ENCODE measurements around the gene FLNB. TPM values are rescaled to one million over a fixed set of nuclear protein-coding genes. Genes with fewer than 3 reads are reported as not detected.

FLNB gene
- total RNA-seq, 1 donor = 274 TPM

GRCh38 chr3:58072763-58073130 lies 64.5 kb downstream of the FLNB start:
- TF ChIP-seq, protein P1, sequence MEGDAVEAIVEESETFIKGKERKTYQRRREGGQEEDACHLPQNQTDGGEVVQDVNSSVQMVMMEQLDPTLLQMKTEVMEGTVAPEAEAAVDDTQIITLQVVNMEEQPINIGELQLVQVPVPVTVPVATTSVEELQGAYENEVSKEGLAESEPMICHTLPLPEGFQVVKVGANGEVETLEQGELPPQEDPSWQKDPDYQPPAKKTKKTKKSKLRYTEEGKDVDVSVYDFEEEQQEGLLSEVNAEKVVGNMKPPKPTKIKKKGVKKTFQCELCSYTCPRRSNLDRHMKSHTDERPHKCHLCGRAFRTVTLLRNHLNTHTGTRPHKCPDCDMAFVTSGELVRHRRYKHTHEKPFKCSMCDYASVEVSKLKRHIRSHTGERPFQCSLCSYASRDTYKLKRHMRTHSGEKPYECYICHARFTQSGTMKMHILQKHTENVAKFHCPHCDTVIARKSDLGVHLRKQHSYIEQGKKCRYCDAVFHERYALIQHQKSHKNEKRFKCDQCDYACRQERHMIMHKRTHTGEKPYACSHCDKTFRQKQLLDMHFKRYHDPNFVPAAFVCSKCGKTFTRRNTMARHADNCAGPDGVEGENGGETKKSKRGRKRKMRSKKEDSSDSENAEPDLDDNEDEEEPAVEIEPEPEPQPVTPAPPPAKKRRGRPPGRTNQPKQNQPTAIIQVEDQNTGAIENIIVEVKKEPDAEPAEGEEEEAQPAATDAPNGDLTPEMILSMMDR (IDR thresholded peaks at IDR 0.05; ENCODE audit: extremely low read depth, low read depth, low read length) = no peak
- Histone ChIP-seq H3K36me3 (ENCODE audit: insufficient read depth, low read length) (peaks cover 9% of the 10 kb centered on the region), H3K27ac (ENCODE audit: low read depth, low read length) (peak overlapping the region; percentile 67), H3K9me3 (ENCODE audit: low read depth, low read length) (no peaks in the 10 kb centered on the region), H3K27me3 (ENCODE audit: insufficient read depth, low read length) (no peaks in the 10 kb centered on the region), H3K79me2 (ENCODE audit: insufficient read depth, low read length) (peaks cover 75% of the 10 kb centered on the region), H3K4me2 (ENCODE audit: insufficient read depth, low read length) (peak overlapping the region; percentile 68), H2AFZ (ENCODE audit: low read length) (no peak overlapping the region), H4K20me1 (ENCODE audit: insufficient read depth, low read length) (peaks cover 19% of the 10 kb centered on the region), H3K4me1 (ENCODE audit: insufficient read depth, low read length) (peaks cover 41% of the 10 kb centered on the region), H3K4me3 (ENCODE audit: insufficient read depth, low read length) (no peak overlapping the region)
- no peak for DNase-seq (ENCODE audit: insufficient read length, low spot score, missing footprints)

DNA sequence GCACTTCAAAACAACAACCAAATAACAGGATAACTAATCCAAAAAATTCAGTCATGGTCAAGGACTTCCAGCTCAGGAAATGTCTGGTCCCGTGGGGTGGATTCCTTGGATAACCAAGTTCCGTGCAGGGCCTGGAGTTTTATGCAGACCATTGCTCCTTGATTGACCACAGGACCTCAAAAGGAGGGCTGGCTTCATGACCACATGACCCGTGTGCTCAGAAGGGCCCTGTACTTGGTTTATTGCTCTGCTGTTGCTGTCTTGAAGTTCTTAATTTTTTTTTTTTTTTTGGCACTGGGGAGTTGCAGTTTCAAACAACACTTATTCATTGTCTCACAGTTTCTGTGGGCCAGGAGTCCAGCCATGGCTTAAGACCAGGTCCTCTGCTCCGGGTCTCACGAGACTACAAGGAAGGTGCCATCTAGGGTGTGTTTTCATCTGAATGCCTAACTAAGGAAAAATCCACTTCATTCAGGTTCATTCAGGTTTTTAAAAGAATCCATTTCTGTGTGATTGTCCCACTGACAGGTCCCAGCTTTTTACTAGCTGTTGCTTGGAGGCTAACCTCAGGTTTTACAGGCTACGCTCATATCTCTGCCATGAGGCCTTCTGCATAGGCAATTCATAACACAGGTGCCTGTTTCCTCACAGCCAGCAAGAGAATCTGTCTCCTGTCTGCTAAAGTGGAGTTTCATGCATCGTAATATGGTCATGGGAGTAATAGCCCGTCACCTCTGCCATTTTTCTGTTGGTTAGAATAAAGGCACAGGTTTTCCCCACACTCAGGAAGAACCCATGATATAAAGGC lies 65.3 kb downstream of the FLNB start:
- peak overlapping the region; percentile 38 for H3K4me2 ChIP-seq (ENCODE audit: insufficient read depth, low read length)
- peaks cover 36% of the 10 kb centered on the region for H3K4me1 ChIP-seq (ENCODE audit: insufficient read depth, low read length)
- peak; percentile 42 for DNase-seq (ENCODE audit: insufficient read length, low spot score, missing footprints)
- H3K79me2 ChIP-seq (ENCODE audit: insufficient read depth, low read length) = peaks cover 68% of the 10 kb centered on the region
- H3K9me3 ChIP-seq (ENCODE audit: low read depth, low read length) = no peaks in the 10 kb centered on the region
- H3K27ac ChIP-seq (ENCODE audit: low read depth, low read length) = peak overlapping the region; percentile 67
- no peaks in the 10 kb centered on the region for H3K27me3 ChIP-seq (ENCODE audit: insufficient read depth, low read length)
- H4K20me1 ChIP-seq (ENCODE audit: insufficient read depth, low read length) = peaks cover 17% of the 10 kb centered on the region
- H2AFZ ChIP-seq (ENCODE audit: low read length) = no peak overlapping the region
- peaks cover 14% of the 10 kb centered on the region for H3K36me3 ChIP-seq (ENCODE audit: insufficient read depth, low read length)
- H3K4me3 ChIP-seq (ENCODE audit: insufficient read depth, low read length) = no peak overlapping the region
- TF ChIP-seq, protein P1 (IDR thresholded peaks at IDR 0.05; ENCODE audit: extremely low read depth, low read depth, low read length) = no peak

DNA sequence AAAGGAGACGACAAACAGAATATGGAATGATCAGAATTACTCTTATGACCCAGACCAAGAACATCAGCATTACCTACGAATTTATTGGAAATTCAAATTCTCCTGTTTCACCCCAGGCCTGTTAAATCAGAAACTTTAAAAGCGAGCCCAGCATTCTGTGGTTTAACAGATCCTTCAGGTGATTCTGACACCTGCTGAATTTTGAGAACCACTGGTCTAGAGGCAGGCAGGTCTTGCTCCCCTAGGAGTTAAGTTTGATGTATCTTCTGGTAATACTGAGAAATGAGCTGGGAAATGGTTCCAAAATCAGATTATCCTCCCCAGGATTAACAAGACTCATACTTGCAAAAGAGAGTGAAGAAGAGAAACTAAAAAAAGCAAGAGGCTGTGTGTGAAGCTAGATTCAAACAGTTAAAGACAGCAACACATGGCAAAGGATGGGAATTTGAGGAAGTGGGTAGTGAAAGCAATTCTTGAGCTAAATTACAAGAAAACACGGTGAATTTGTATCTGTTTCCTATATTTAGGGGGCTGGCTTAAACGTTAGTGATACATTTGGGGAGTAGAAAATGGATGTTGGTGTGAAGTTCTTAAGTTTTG lies 66.0 kb downstream of the FLNB start:
- peak; percentile 10 for DNase-seq (ENCODE audit: insufficient read length, low spot score, missing footprints)
- Histone ChIP-seq H3K79me2 (ENCODE audit: insufficient read depth, low read length) (peaks cover 66% of the 10 kb centered on the region), H3K36me3 (ENCODE audit: insufficient read depth, low read length) (peaks cover 19% of the 10 kb centered on the region), H2AFZ (ENCODE audit: low read length) (no peak overlapping the region), H3K4me3 (ENCODE audit: insufficient read depth, low read length) (no peak overlapping the region), H4K20me1 (ENCODE audit: insufficient read depth, low read length) (peaks cover 14% of the 10 kb centered on the region), H3K4me2 (ENCODE audit: insufficient read depth, low read length) (peak overlapping the region; percentile 9), H3K4me1 (ENCODE audit: insufficient read depth, low read length) (peaks cover 36% of the 10 kb centered on the region), H3K27ac (ENCODE audit: low read depth, low read length) (peak overlapping the region; percentile 67), H3K27me3 (ENCODE audit: insufficient read depth, low read length) (no peaks in the 10 kb centered on the region), H3K9me3 (ENCODE audit: low read depth, low read length) (no peaks in the 10 kb centered on the region)
- TF ChIP-seq, protein P1 (IDR thresholded peaks at IDR 0.05; ENCODE audit: extremely low read depth, low read depth, low read length) = no peak

- Histone ChIP-seq H3K4me3 (ENCODE audit: insufficient read depth, low read length) (no peak overlapping the region), H2AFZ (ENCODE audit: low read length) (no peak overlapping the region), H3K4me2 (ENCODE audit: insufficient read depth, low read length) (no peak overlapping the region), H3K4me1 (ENCODE audit: insufficient read depth, low read length) (peaks cover 36% of the 10 kb centered on the region), H3K27ac (ENCODE audit: low read depth, low read length) (no peak overlapping the region), H3K36me3 (ENCODE audit: insufficient read depth, low read length) (peaks cover 27% of the 10 kb centered on the region), H3K9me3 (ENCODE audit: low read depth, low read length) (no peaks in the 10 kb centered on the region), H4K20me1 (ENCODE audit: insufficient read depth, low read length) (peaks cover 19% of the 10 kb centered on the region), H3K79me2 (ENCODE audit: insufficient read depth, low read length) (peaks cover 65% of the 10 kb centered on the region), H3K27me3 (ENCODE audit: insufficient read depth, low read length) (no peaks in the 10 kb centered on the region)
- TF ChIP-seq, protein P1 (IDR thresholded peaks at IDR 0.05; ENCODE audit: extremely low read depth, low read depth, low read length) = no peak
- no peak for DNase-seq (ENCODE audit: insufficient read length, low spot score, missing footprints)
Measured at GRCh38 chr3:58074997-58075396, 66.8 kb downstream of the FLNB start.
